Right renal cortex interstitium (tissue), 3 donors: ENCODE measurements around the gene DLG2. TPM values are rescaled to one million over a fixed set of nuclear protein-coding genes. Genes with fewer than 3 reads are reported as not detected.

Experiments
- DNase-seq, 3 donors: peaks; one replicate each; pipeline ENCODE4 v3.0.0-alpha.2; 2013; ENCODE audit warnings: low read depth in 3 of 3, low spot score in 2 of 3
- polyA plus RNA-seq, 3 donors: library from polyadenylated mRNA; unstranded; fragments of 120-200 nt; gene quantifications; one replicate each; pipeline ENCODE4 v1.2.1, GENCODE V29; 2013; ENCODE audit not compliant: insufficient read length in 3 of 3

The DLG2 gene
- polyA plus RNA-seq, 3 donors = 11.5 to 14.0 (median 13.3) TPM

GRCh38 chr11:83726316-83726715 is 1900.8 kb downstream of the DLG2 start:
- no peak for DNase-seq

DNA sequence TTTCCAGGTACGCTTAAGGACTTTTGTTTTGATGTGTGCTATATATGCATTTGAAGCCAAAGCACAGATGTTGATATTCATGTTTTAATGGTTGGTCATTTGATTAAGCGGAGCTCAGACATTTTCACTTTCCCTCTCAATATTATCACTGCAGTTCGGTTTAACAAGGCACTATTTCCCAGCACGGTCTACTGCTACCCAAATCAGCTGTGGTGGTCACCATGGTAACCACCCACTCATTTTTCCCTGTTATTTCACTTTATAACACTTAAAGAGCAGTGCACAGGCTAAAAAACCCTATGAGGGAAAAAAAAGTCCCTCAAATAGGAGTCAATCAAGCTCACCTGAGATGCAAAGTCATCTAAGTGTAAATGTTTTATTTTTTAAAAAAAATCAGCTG is 1901.4 kb downstream of the DLG2 start:
- no peak for DNase-seq

- no peak for DNase-seq
Measured at GRCh38 chr11:83725269-83725560, 1901.9 kb downstream of the DLG2 start.

DNA sequence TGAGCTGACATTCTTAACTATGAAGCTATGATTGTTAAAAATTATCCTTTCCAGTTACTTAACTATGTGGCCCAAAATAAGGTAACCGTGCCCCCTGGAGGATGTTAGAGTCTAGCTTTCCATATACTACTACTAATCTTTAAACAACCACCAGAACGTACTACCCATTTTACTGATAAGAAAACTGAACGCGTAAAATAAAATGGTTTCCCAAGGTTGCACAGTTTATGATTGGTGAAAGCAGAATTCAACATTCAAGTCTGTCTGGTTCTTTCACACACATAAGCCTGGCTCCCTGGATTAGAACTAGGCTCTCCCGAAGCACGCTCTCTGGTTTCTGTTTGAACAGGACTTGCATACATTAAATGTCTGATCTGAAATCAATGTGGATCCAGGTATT is 1903.1 kb downstream of the DLG2 start:
- DNase-seq = peak in 1 of 3 donors; percentile 26

- DNase-seq = no peak
Measured at GRCh38 chr11:83722392-83723119, 1904.6 kb downstream of the DLG2 start.

DNA sequence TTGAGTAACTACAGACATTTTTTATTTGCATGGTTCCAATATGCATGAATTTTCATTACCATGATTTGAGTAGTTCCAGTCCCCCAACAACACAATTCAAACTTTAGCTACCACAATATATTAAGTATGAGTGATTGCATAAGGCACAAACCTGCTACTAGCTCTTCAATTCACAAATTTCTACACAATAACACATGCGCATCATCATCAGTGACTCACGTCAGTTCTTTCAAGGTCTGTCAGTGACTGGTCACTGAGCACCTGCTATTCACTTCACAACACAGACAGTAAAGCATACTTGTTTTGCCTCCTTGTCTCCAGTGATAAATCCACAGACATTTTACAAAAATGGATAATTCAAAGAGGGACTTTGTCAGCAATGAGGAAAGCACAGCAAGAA is 1905.9 kb downstream of the DLG2 start:
- DNase-seq = no peak

DNA sequence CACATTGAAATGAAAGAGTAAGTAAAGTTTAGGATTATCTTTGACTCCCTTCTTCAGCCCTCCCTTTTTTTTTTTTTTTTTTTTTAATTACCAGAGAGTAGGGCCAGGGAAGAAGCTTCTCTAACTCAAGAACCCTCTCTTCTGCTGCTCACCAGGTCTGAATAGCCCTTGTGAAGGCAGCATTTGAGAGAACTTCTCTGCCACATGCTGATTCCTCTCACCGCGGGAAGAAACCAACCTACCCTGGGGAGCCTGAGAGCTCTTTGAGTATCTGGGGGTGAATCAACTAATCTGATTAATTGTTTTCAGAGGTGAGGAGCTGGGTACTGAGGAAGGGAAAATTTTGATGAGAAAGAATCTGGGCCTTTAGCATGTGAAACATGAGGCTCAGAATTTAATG is 1906.5 kb downstream of the DLG2 start:
- no peak for DNase-seq

DNA sequence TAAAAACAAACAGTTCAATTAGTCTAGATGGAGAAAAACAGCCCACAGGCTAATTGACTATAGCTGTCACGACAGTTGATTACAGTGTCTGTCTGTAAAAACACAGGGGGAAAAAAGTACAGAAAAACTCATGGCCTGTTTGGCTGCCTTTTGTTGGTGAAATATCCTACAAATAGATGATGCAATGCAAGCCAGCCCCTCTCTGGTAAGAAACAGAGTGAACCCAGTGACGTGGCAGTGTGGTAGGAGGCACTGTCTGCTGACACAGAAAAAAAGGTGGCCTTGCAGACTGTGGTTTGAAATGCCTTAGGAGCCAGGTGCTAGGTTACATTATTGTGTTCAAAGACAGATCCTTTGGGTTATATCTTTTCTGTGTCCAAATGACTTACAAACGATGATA is 1909.6 kb downstream of the DLG2 start:
- no peak for DNase-seq

DNA sequence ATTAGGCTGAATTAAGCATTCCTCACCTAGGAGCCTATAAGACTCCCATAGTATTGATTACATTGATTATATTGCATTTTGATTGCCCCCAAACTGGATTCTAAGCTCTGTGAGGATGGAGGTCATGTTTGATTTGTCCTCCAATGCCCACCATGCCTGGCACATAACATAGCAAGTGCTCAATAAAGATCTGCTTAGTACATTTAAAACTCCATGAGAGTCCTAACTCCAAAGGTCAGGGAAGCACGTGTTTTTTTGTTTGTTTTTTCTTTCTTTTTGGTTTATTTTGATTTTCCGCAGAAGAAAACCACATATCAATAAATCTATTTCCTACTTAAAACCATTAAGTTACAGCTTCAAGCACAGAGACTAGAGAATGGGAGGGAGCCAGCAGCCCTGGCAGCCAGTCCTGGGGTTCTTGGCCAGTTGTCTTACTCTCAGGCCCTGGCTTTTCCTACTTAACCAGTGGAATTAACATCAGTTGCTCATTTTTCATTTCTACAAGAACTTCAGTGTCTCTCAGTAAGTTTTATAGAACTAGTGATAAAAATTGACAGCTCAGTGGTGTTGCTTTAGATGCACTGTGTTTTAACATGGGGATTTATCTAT is 1911.1 kb downstream of the DLG2 start:
- no peak for DNase-seq

DNA sequence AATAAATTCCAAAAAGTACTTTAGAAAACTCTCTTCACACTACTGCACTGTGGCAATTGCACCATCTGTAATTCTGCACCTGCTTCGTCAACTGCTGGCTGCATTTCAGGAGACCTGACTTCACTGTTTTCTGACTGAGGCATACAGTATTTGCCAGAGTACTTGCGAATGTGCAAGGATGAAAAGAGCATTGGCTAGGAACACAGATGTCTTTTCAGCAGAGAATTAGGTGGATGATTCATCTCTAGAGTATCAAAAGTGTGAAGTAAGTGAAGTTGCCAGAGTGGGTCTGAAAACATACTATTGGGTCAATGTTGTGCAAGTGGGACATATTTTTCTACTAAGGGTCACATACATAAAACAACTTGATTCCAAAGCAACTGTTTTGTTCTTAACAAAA is 1913.4 kb downstream of the DLG2 start:
- no peak for DNase-seq

- no peak for DNase-seq
Measured at GRCh38 chr11:83711106-83711527, 1916.0 kb downstream of the DLG2 start.

GRCh38 chr11:83709434-83709833 is 1917.7 kb downstream of the DLG2 start:
- no peak for DNase-seq

DNA sequence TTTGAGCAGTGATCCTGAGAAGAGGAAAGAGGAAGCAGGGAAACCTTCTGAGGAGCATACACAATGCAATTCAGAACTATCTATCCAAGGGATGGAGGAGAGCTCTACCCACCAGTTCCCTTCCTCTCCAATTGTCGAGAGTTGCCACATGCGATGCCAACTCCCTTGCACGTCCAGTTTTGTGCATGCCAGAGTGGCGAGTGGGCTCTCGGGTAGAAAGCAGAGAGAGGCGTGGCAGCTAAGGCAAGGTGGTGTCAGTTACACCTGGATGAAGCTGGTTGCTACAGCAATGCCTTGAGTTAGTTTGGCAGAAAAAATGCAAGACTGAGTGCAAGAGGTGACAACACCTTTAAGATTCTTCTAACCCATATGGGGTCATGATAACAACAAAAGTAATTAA is 1920.6 kb downstream of the DLG2 start:
- DNase-seq = no peak

DNA sequence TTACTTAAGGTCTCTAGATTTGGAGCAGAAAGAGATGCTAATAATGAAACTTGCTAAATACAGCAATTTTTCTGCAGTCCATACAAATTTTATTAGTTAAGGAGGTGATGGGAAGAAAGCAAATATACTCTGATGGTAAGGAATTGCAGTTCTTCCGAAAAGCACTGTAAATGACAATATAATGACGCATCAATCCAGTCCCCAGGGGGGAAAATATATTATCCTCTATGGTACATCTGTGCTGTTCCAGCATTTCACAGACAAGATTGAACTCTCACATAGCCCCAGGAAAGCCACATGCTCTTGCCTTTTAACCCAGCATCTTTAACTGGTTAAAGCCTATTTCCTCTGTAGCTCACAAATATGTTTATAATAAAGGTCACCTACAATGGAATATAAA is 1924.3 kb downstream of the DLG2 start:
- no peak for DNase-seq

- DNase-seq = no peak
Measured at GRCh38 chr11:83697518-83697917, 1929.6 kb downstream of the DLG2 start.

DNA sequence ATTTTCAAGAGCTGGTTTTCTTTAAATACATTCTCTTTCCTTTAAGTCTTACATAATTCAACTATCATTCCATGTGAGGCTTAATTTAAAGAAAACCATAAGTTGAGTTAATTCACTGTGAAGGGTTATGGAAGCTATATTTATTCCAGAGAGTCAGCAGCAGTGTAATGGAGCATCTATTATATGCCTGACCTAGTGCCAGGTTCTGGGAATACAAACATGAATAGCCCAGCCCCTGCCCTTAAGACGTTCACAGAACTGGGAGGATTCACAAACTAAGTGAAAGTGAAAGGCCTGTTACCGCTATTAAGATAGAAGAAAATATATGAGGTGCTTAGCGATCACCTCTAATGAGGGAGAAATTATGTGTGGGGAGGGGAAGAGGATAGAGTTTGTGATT is 1932.1 kb downstream of the DLG2 start:
- no peak for DNase-seq

DNA sequence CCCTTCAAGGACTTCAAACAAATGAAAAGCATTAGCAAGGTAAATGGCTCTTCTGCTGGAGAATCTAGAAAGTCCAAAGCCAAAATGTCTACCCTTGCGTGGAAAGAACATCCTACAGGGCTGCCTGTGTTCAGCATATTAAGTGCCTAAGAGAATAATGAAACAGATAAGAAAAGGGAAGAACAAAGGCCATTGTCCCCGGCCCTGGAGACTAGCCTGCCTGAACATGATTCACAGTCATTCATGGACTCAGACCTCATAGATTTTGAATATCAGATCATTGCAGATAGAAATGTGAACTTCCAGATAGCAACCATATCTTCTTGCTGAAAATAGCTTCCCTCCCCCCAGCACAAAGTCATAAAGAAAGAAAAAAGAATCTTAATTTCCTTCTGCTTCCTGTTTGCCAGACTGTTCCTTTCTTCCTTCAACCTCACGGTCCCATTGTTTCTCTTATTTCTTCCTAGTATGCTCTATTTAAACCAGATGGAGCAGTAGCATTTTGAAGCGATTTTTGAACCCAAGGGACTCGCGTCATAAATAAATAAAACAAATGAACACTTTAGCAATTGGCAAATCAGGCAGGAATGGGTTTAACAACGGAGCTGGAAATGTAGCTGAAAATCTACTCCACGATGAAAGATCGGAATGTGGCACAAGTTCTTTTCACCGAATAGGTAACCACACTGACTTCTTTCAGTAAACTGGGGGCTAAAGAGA is 1932.8 kb downstream of the DLG2 start:
- no peak for DNase-seq

- no peak for DNase-seq
Measured at GRCh38 chr11:83693306-83693992, 1933.7 kb downstream of the DLG2 start.

GRCh38 chr11:83692675-83693074 is 1934.5 kb downstream of the DLG2 start:
- no peak for DNase-seq

DNA sequence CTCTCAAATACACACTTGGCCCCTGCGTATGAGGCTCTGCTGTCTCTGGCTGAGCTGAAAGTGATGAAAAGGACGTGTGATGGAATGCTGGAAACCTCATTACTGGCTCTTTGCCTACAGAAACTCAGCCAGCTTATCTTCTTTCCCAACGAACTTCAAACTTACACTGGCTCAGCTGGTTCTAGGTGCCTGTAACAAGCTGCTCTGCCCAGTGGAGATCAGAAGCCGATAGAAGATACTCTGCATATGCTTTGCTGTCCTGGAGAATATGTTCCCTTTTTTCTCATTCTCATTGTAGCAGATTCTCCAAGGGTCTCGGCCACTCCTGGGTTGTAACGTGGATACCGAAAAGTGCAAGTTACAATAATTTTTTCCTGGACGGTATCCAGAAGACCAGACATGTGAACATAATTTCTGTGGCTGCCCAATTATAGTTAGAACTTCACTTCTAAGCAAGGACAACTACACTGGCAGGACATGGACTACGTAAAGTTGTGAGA is 1935.6 kb downstream of the DLG2 start:
- no peak for DNase-seq

DNA sequence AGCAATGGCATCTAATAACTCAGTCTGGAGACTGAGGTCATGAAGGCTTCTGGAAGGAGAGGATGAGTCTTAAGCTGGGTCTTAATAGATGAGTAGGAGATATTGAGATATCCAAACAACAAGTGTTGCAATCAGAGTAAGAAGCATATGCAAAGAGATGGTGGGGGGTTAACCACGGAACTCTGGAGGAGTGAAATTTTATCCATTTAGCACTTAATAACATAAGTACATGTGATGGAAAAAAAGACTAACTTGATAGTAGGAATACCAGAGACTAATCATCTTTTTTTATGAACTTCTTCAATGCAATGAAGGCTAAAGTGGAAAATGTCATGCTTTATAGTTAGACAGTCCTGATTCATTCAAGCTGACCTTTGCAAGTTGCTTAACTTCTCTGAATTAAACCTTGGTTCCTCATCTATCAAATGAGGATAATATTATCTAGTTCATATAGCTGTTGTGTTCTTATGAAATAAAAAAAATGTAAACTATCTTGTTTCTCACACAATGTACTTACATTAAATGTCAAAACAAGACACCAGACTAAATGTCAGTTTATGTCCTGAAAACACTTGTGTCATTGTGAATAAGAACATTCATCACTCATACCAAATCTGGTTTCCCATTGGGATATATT is 1937.9 kb downstream of the DLG2 start:
- DNase-seq = no peak
